Measurements from ENCODE around the gene USP54. TPM values are rescaled to one million over a fixed set of nuclear protein-coding genes. Genes with fewer than 3 reads are reported as not detected.

Gene USP54
- total RNA-seq, 3 donors from 2014 or later (not counting 1 experiment from before 2014, with no cell fraction given): 4.4 to 10.2 (median 5.5) TPM

DNA sequence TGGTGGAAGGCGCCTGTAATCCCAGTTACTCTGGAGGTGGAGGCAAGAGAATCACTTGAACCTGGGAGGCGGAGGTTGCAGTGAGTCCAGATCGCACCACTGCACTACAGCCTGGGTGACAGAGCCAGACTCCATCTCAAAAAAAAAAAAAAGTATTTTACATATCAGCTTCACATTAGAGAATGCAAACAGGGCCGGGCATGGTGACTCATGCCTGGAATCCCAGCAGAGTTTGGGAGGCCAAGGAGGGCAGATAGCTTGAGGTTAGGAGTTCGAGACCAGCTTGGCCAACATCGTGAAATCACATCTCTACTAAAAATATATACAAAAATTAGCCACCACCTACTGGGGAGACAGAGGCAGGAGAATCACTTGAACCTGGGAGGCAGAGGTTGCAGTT lies 31.6 kb downstream of the USP54 start:
- intact Hi-C loops (cut with micrococcal nuclease): no loop called here

DNA sequence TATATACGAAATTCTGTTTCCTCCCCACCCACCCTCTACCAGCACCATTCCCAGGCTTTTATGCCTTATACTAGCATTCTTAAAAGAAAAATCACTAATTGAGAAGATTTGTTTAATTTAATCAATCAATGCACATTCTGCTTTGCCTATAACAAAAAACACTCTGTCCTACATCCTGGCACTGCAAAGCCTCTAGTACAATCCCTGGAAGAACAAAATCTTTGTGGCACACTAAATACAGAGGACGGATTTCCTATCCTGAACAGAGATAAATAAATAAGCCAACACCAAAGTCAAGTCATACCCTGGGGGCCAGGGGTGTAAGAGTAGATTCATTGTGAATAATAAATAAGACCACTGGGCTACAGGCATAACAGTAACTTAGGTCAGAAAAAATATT lies 34.3 kb downstream of the USP54 start:
- no peak for ATAC-seq
- Mint-ChIP-seq H3K27me3 (ENCODE audit: low read depth in 2 of 2) (no peaks in the 10 kb centered on the region), H3K9me3 (no peaks in the 10 kb centered on the region), H3K36me3 (no peaks in the 10 kb centered on the region), H3K4me1 (no peaks in the 10 kb centered on the region), H3K27ac (no peak overlapping the region), H3K4me3 (no peak overlapping the region)
- no peak for DNase-seq
- H3K4me3 ChIP-seq (ENCODE audit: low read length): no peak overlapping the region
- no peaks in the 10 kb centered on the region for H3K9me3 ChIP-seq (ENCODE audit: control insufficient read depth, insufficient read depth, low read length)
- TF ChIP-seq, protein P1, sequence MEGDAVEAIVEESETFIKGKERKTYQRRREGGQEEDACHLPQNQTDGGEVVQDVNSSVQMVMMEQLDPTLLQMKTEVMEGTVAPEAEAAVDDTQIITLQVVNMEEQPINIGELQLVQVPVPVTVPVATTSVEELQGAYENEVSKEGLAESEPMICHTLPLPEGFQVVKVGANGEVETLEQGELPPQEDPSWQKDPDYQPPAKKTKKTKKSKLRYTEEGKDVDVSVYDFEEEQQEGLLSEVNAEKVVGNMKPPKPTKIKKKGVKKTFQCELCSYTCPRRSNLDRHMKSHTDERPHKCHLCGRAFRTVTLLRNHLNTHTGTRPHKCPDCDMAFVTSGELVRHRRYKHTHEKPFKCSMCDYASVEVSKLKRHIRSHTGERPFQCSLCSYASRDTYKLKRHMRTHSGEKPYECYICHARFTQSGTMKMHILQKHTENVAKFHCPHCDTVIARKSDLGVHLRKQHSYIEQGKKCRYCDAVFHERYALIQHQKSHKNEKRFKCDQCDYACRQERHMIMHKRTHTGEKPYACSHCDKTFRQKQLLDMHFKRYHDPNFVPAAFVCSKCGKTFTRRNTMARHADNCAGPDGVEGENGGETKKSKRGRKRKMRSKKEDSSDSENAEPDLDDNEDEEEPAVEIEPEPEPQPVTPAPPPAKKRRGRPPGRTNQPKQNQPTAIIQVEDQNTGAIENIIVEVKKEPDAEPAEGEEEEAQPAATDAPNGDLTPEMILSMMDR (IDR thresholded peaks at IDR 0.05): no peak
- 83% methylated on average over 1 of the region's 2 CpGs for whole genome bisulfite sequencing (ENCODE audit: insufficient coverage)
- H3K4me1 ChIP-seq (ENCODE audit: control insufficient read depth, insufficient read depth, low read length): no peaks in the 10 kb centered on the region
- no peaks in the 10 kb centered on the region for H3K27me3 ChIP-seq (ENCODE audit: control insufficient read depth, insufficient read depth, low read length)
- intact Hi-C loops (cut with micrococcal nuclease): no loop called here
- H3K27ac ChIP-seq (ENCODE audit: low read length): no peak overlapping the region
- H3K36me3 ChIP-seq (ENCODE audit: control insufficient read depth, insufficient read depth, low read length): no peaks in the 10 kb centered on the region

More for the DNA sequence above, 31.6 kb downstream of the USP54 start:
- DNase-seq (no peak), ATAC-seq (no peak)
- TF ChIP-seq, protein P1 (IDR thresholded peaks at IDR 0.05): no peak
- no peaks in the 10 kb centered on the region for H3K36me3 ChIP-seq (ENCODE audit: control insufficient read depth, insufficient read depth, low read length)
- H3K9me3 ChIP-seq (ENCODE audit: control insufficient read depth, insufficient read depth, low read length): no peaks in the 10 kb centered on the region
- no peaks in the 10 kb centered on the region for H3K27me3 ChIP-seq (ENCODE audit: control insufficient read depth, insufficient read depth, low read length)
- no peak overlapping the region for H3K4me3 ChIP-seq (ENCODE audit: low read length)
- no peak overlapping the region for H3K27ac Mint-ChIP-seq
- H3K27ac ChIP-seq (ENCODE audit: low read length): no peak overlapping the region
- no peaks in the 10 kb centered on the region for H3K36me3 Mint-ChIP-seq
- no peaks in the 10 kb centered on the region for H3K9me3 Mint-ChIP-seq
- 94% methylated on average over 4 of the region's 6 CpGs for WGBS (ENCODE audit: insufficient coverage)
- H3K4me1 Mint-ChIP-seq: no peaks in the 10 kb centered on the region
- no peak overlapping the region for H3K4me3 Mint-ChIP-seq
- H3K27me3 Mint-ChIP-seq (ENCODE audit: low read depth in 2 of 2): no peaks in the 10 kb centered on the region
- H3K4me1 ChIP-seq (ENCODE audit: control insufficient read depth, insufficient read depth, low read length): no peaks in the 10 kb centered on the region

DNA sequence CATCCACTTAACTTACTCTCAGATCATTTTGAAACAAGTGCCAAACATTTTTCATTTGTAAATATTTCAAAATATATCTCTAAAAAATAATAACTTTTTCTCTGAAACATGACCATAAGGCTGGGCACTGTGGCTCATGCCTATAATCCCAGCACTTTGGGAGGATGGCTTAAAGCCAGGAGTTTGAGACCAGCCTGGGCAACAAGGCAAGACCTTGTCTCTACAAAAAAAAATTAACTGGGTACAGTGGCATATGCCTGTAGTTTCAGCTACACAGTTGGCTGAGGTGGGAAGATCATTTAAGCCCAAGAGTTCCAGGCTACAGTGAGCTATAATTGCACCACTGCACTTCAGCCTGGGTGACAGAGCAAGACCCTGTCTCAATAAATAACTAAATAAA lies 36.4 kb downstream of the USP54 start:
- H3K4me1 ChIP-seq (ENCODE audit: control insufficient read depth, insufficient read depth, low read length): no peaks in the 10 kb centered on the region
- no peaks in the 10 kb centered on the region for H3K27me3 ChIP-seq (ENCODE audit: control insufficient read depth, insufficient read depth, low read length)
- no peaks in the 10 kb centered on the region for H3K36me3 ChIP-seq (ENCODE audit: control insufficient read depth, insufficient read depth, low read length)
- no peak for DNase-seq
- Mint-ChIP-seq H3K4me3 (no peak overlapping the region), H3K9me3 (no peaks in the 10 kb centered on the region), H3K36me3 (no peaks in the 10 kb centered on the region), H3K27ac (no peak overlapping the region), H3K4me1 (no peaks in the 10 kb centered on the region), H3K27me3 (ENCODE audit: low read depth in 2 of 2) (no peaks in the 10 kb centered on the region)
- no peaks in the 10 kb centered on the region for H3K9me3 ChIP-seq (ENCODE audit: control insufficient read depth, insufficient read depth, low read length)
- ATAC-seq: no peak
- TF ChIP-seq, protein P1 (IDR thresholded peaks at IDR 0.05): no peak
- H3K4me3 ChIP-seq (ENCODE audit: low read length): no peak overlapping the region
- intact Hi-C loops (cut with micrococcal nuclease): no loop called here
- no peak overlapping the region for H3K27ac ChIP-seq (ENCODE audit: low read length)

DNA sequence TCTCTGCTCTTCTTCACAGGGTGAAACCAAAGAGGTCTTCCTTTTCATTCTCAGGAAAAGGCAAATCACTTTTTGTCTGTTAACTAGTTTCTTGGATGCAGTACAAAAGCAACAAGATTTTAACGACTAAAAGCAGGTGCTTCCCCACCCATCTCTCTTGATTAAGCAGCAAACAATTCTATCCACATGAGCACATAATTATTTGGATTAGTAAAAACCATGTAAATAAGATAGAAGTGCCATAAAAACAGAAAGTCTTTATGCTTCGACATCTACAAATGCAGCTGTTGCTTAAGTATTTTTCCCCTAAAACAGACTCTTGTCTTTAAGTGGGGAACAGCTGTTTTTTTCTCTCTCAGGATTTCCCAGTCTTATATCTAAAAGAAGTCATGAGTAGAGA lies 37.4 kb downstream of the USP54 start:
- Histone ChIP-seq H3K9me3 (ENCODE audit: control insufficient read depth, insufficient read depth, low read length) (no peaks in the 10 kb centered on the region), H3K27ac (ENCODE audit: low read length) (no peak overlapping the region), H3K4me3 (ENCODE audit: low read length) (no peak overlapping the region), H3K4me1 (ENCODE audit: control insufficient read depth, insufficient read depth, low read length) (no peaks in the 10 kb centered on the region), H3K27me3 (ENCODE audit: control insufficient read depth, insufficient read depth, low read length) (no peaks in the 10 kb centered on the region), H3K36me3 (ENCODE audit: control insufficient read depth, insufficient read depth, low read length) (no peaks in the 10 kb centered on the region)
- no peaks in the 10 kb centered on the region for H3K36me3 Mint-ChIP-seq
- TF ChIP-seq, protein P1 (IDR thresholded peaks at IDR 0.05): no peak
- H3K9me3 Mint-ChIP-seq: no peaks in the 10 kb centered on the region
- 80% methylated on average over 1 of the region's 2 CpGs for WGBS (ENCODE audit: insufficient coverage)
- no peak overlapping the region for H3K4me3 Mint-ChIP-seq
- DNase-seq (no peak), ATAC-seq (no peak)
- H3K27me3 Mint-ChIP-seq (ENCODE audit: low read depth in 2 of 2): no peaks in the 10 kb centered on the region
- intact Hi-C loops (cut with micrococcal nuclease): no loop called here
- no peak overlapping the region for H3K27ac Mint-ChIP-seq
- no peaks in the 10 kb centered on the region for H3K4me1 Mint-ChIP-seq
